Astrocyte (in vitro differentiated cells and primary cell): ENCODE results near the gene EPB41L1.

Experiments
- EZH2 ChIP-seq: IDR thresholded peaks from 2 replicates; pipeline ENCODE4 v1.6.1; 2012; ENCODE audit warnings: mild to moderate bottlenecking, low read length, inconsistent platforms; ENCODE audit not compliant: insufficient read depth
- TF ChIP-seq, protein P1 (sequence below): IDR thresholded peaks from 2 replicates; pipeline ENCODE4 v1.5.1; 2011; ENCODE audit warnings: low read depth, mild to moderate bottlenecking, inconsistent platforms, low read length, moderate library complexity; ENCODE audit not compliant: insufficient read depth

GRCh38 chr20:36121981-36122930 is 32.3 kb upstream of the EPB41L1 start:
- TF ChIP-seq, protein P1, sequence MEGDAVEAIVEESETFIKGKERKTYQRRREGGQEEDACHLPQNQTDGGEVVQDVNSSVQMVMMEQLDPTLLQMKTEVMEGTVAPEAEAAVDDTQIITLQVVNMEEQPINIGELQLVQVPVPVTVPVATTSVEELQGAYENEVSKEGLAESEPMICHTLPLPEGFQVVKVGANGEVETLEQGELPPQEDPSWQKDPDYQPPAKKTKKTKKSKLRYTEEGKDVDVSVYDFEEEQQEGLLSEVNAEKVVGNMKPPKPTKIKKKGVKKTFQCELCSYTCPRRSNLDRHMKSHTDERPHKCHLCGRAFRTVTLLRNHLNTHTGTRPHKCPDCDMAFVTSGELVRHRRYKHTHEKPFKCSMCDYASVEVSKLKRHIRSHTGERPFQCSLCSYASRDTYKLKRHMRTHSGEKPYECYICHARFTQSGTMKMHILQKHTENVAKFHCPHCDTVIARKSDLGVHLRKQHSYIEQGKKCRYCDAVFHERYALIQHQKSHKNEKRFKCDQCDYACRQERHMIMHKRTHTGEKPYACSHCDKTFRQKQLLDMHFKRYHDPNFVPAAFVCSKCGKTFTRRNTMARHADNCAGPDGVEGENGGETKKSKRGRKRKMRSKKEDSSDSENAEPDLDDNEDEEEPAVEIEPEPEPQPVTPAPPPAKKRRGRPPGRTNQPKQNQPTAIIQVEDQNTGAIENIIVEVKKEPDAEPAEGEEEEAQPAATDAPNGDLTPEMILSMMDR, result no peak
- no peak for TF ChIP-seq EZH2
